Measurements from ENCODE around the gene ELAPOR2.
"Not testable (repeated sequence)": the region's sequence is repeated elsewhere in the genome, so short reads cannot be mapped to it uniquely, and the experiment has no call there.

The ELAPOR2 gene, protein sequence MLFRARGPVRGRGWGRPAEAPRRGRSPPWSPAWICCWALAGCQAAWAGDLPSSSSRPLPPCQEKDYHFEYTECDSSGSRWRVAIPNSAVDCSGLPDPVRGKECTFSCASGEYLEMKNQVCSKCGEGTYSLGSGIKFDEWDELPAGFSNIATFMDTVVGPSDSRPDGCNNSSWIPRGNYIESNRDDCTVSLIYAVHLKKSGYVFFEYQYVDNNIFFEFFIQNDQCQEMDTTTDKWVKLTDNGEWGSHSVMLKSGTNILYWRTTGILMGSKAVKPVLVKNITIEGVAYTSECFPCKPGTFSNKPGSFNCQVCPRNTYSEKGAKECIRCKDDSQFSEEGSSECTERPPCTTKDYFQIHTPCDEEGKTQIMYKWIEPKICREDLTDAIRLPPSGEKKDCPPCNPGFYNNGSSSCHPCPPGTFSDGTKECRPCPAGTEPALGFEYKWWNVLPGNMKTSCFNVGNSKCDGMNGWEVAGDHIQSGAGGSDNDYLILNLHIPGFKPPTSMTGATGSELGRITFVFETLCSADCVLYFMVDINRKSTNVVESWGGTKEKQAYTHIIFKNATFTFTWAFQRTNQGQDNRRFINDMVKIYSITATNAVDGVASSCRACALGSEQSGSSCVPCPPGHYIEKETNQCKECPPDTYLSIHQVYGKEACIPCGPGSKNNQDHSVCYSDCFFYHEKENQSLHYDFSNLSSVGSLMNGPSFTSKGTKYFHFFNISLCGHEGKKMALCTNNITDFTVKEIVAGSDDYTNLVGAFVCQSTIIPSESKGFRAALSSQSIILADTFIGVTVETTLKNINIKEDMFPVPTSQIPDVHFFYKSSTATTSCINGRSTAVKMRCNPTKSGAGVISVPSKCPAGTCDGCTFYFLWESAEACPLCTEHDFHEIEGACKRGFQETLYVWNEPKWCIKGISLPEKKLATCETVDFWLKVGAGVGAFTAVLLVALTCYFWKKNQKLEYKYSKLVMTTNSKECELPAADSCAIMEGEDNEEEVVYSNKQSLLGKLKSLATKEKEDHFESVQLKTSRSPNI
- 10.0 to 33.5 (median 24.0) reads per million in 4 donors for total RNA-seq

DNA sequence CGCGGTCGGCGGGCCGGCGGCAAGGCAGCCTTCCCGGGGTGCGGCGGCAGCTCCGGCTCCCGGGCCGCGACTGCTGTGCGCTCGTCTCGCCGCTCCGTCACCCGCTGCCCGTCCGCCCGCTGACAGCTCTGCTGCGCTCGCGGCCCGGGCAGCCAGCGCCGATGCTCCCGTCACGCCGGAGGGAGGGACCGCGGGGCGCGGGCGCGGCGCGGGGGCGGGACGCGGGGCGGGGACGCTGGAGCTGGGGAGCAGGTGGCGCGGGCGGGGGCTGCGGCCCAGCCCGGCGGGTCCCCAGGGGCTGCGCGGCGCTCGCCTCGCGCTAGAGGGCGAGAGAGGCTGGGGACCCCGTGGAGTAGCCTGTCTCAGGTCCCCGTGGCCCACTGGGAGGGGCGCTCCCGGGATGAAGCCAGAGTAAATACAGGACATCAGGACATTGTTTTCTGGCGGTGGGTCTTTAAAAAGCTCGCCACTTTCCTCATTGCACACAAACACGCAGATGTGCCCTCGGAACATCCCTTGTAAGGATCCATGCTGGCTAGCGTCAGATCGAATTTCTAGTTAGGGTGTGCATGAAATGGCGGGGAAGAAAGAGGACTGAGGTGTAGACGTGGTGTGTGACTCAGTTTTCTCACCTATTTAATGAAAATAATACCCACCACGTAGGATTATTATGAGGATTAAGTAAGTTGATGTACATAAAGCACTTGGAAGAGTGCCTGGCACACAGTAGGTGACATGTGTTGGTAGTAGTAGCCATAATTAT lies at the start of gene ELAPOR2:
ELAPOR2 (minus strand) TSS at position 130 of the 763 bp plus-strand sequence. CDS start 141 bp downstream, outside the sequence.
- peak; percentile 47 to 80 (median 62) for DNase-seq

DNA sequence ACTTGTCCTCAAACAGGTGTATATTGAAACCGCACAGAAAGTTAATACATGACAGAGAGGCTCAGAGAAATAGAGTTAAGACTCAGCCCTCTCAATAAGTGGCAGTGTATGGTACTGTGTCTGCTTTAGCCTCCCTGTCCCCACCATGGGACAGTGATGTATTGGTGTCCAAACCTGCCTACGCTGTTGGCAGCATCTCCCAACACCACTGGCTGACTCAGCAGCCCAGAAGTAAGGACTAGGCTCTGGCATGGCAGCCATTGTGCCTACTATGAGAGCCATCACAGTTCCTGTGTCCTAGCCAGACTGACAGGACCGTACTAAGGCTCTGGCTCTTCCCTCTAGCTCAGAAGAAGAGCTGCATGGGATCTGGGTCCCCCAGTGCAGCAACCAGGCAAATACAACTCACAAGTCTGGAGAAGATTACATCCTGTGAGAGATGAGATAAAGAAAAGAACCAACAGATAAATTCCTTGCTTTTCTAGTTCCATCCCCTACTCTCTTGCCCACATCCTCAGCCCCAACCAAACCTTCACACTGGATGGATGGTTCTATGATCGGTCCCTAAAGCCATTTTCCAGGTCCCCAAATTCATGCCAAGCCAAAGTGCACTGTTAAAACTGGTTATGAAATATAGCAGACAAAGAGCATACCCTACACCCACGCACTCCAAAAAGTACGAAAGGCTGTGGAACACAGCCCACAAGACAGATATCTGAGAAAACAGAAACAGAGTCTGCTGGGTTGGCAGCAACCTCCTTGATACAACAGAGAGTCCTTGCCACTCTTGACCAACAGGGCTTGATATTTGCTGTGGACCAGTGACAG lies 48.7 kb upstream of the ELAPOR2 start:
- no peak for DNase-seq

DNA sequence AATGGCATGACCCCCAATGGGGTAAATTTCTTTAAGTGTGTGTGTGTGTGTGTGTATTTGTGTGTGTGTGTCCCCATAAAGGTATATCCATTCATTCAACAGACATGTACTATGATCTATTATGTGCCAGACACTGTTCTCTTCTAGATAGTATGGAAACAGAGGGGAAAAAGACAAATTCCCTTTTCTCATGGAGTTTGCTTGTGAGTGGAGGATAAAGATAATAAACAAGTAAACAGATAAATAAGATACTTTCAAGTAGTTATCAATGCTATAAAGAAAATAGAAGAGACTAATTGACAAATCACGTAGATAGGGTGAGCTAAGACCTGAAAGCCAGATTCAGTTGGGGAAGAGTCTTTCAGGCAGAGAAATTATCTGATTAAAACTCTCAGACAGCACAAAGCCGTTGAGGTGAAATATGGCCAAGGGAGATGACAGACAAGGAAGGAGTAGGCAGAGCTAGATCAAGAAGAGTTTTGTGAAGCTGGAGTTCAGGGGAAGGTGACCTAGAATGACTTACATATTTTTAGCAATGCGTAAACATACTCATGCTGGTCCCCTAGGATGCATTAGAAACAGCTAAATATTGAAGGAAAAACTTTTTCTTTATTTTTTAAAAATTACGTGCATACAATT lies 47.6 kb upstream of the ELAPOR2 start:
- DNase-seq: no peak

DNA sequence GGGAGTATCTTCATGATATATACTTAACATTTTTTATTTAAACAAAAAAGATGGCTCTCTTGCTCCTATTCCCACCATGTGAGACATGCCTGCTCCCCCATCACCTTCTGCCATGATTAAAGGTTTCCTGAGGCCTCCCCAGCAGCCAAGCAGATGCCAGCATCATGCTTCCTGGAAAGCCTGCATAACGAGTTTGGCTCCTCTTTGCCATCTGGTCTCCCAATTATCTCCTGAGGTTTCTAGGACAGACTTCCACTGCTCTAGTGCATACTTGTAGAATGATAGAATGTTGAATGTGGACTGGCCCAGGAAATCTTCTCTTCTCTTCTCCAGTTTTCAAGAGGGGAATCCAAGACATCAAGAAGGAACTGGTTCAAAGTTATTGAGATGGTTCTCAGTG lies 45.9 kb upstream of the ELAPOR2 start:
- no peak for DNase-seq

DNA sequence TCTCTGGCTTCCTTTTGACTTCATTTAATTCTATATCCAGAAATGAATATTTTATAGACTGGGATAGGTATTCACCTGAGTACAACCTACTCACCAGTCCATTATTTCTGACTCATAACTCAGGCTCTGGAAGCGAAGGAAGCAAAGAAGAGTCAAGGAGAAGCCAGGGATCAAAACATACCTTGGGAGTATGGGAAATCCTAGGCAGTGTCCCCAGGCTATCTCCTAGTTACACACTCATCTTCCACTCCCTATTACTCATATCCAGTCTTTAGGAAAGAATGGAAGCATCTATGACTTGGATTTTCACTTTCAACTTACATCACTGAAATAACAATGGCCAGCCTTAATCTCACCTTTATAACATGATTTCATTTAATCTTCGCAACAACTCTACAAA lies 40.9 kb upstream of the ELAPOR2 start:
- DNase-seq: no peak

DNA sequence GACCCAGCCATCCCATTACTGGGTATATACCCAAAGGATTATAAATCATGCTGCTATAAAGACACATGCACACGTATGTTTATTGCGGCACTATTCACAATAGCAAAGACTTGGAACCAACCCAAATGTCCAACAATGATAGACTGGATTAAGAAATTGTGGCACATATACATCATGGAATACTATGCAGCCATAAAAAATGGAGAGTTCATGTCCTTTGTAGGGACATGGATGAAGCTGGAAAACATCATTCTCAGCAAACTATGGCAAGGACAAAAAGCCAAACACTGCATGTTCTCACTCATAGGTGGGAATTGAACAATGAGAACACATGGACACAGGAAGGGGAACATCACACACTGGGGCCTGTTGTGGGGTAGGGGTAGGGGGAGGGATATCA lies 37.9 kb upstream of the ELAPOR2 start:
- not testable (repeated sequence) for DNase-seq

DNA sequence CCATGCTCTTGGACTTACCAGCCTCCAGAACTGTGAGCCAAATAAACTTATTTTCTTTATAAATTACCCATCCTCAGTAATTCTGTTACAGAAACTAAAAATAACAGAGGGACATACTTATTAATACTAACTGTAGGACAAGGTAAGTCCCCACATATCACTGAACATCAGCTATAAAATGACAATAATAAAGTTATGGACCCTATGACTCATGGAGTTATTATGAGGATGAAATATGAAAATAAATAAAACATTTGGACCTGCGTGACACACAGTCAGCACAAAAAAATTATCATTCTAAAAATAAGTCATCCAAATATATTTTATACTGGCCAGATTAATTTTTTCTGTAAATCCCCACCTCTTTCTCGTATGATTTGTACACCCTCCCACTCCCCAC lies 34.9 kb upstream of the ELAPOR2 start:
- DNase-seq: no peak

DNA sequence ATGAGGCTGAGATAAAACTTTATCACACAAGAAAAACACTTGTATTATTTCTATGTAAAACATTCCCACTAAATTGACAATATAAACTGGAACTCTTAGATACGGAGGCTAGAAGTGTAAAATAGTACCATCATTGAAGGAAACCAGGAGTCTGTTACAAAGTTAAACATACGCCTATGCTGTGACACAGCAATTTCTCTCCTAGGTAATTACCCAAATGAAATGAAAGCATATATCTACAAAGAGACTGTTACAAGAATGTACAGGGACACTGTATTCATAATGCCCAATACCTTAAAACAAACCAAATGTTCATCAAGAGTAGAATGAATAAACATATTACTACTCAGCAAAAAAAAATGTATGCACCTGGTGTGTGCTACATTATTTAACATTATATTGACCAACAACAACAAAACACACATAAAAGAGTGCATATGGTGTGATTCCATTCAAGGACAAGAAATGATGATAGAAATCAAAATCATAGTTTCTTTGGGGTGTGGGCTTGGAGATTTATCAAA lies 33.2 kb upstream of the ELAPOR2 start:
- no peak for DNase-seq

DNA sequence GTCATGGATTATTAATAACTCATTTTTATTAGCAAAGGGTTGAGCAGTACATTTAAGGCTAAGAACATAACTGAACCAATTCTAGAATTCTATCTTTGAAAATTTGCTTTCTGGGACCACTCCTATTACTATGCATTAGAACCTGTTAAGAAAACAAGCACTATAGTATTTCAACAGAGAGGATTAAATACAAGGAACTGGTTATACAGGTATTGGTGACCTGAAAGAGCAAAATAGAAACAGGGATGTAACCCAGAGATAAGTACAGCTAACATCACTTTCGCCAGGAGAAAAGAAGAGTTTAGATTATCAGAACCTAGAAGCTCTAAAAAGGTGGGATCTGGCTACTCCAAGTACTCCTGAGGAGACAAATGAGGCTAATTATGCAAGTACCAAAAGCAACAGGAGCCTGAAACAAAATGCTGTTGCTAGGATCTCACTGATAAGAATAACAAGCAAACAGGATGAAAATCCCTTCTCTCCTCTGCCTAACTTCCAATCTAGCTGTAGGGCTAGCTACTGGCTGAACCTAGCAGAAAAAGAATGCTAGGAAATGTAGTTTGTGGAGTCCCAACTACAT lies 32.1 kb upstream of the ELAPOR2 start:
- no peak for DNase-seq

DNA sequence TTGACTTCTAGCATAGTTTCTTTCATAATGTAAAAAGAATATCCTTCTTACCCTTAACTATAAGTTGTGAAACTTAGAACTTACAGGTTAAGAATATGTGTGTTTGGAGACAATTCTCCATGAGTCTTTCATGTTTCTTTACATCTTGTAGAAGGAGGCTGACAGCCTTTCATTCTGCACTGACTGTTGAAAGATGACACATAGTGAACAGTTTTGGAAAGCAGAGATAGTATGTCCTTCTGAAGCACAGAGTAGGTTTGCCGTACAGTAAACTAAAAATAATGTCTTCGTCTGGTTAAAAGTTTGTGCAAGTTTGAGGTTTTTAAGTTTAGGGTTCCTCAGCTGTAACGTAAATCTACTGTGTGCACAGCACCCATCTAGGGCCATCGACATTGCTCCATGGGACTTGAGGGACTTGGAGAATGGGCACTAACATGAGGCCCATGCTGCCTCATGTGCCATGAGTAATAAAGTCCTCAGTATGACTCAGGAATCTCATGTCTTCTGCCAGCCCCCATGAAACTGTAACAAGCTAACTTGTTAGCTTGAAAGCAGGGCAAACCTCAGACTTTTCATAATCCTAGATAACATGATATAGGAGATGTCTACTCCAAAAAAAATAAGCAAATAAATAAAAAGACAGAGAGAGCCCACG lies 24.5 kb upstream of the ELAPOR2 start:
- DNase-seq: no peak

DNA sequence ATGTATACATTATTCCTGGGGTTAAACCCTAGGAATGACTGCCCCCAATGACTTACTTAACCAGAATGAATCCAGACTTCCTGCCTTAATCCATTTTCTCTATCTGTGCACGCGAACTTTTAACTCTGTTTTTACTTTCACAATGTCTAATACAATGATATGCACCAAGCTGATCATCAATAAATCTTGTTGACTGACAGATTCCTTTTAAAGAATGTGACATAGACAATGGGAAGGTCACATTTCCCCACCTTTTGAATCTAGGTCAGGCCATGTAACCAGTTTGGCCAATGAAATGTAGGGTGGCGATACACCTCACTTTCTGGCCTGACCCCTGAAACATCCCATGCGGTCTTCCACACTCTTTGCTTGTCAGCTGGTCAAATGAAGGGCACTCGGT lies 23.2 kb upstream of the ELAPOR2 start:
- no peak for DNase-seq

DNA sequence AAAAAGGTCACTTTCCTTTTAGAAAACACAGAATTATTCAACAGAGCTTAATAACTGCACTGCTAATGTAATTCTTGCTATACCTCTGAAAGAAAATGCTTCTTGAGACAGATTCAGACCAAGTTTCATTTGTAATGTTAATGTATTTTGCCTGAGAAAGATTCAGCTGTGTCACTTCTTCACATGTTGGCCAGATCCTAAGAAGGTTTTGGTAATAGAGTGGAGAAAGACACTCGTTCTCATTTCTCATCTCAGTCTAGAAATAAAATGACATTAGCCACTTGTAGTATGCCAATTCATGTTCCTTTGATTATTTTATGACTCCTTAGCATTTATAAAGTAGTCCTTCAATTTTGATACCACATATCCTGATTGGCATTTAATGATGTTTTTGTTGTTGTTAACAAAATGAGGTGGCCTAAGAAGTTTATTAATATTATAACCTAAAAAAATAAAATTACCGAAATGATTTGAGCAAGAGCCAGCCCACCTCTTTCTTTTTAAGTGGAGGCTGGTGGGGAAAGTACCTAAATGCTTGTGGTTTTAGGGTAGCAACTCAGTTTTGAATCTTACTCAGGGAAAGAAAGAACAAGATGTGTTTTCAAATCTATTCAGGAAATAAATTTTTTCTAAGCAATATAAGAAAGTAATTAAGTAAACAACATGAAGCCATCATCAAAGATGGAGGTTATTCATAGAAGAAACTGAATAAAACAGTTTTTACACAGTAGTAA lies 16.4 kb upstream of the ELAPOR2 start:
- DNase-seq: no peak

DNA sequence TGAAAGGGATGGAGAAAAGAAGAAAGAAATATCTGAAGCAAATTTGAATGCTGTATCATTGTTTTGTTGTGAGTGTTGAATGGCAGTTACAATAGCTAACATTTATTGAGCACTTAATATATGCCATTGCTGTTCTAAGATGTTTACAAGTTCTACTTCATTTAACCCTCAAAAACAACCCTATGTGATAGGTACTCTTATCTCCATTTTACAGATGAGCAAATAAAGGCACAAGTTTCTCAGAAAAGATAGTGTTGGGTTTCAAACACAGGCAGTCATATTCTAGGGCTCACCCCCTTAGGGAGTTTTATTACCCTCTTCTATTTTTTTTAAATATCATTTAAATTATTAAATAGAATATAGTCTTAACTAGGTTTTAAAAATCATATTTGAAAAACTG lies 8.3 kb upstream of the ELAPOR2 start:
- DNase-seq: no peak

DNA sequence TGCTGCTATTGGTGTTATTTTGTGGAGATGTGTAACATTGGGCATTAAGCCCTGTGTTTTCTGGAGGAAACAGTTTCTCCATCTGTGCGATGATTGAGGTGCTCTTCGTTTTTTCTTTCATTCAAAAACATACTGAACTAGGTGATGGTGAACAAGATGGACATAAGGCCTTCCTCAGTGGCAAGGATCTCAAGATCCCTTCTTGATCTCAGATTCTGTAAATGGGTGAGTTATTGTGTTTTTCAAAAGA lies 759 bp upstream of the ELAPOR2 start:
- DNase-seq: no peak

DNA sequence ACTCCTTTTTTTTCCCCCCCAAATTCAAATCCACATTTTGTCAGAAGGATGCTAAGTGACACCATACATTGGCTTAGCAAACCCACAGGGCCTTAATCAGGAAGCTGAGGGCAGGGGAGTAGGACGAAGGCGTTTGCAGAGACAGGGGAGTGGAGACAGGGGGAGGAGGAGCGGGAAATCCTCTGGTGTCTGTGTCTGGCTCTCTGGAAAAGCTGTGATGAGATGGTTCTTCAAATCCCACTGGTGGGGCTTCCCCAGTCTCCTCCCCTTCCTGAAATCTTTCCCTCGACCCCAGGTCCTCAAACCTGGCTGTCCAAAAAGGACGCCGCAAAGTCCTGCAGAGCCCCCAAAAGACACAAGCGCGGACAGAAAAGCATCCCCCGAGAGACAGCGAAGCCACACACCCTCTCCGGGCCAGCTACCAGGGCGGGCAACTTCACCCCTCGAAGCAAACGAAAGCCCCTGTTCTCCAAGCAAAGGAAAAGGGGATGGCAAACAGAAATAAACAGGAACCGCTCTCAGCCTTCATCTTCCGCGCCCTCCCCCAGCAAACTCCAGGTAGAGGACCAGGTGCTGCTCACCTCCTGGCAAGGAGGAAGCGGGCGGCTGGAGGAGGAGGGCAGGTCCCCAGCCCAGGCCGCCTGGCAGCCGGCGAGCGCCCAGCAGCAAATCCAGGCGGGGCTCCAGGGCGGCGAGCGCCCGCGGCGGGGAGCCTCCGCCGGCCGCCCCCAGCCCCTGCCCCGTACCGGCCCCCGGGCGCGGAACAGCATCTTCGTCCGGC lies 520 bp downstream of the ELAPOR2 start:
- peak in 2 of 5 donors; percentile 6 to 18 for DNase-seq

DNA sequence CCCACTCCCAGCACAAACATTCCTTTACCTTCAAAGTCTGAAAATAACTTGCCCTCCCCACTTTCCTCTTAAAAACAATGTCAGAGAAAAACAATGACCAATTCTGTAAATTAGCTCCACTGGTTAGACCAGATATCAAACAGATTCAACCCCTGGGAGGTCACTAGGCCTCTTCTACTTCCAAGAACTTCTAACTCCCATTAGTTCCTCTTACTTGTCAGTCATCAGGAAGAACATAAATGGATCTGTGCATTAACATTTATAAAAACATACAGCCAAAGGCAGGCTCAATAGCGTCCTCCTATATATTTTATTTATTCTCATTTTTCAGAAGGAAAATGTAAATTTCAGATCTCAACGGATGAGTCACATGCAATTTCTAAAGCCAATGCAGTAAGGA lies 2.2 kb downstream of the ELAPOR2 start:
- DNase-seq: no peak

DNA sequence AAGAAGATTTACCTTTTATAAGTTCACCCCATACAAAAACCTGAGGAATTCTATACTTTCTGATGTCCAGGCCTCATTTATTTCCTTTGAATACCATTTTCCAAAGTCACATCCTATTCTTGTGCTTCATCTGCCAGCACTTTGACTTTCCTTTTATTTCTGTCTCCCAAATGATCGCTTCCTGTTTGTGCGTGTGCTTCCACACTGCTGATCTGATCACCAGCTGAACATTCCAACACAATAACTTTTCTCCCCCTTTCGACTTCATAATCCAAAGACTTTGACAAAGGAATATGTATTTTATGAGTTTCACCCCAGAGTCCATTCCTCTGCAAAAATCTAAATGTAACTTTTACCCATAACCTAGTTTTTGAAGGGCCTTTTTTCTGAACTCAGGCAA lies 3.1 kb downstream of the ELAPOR2 start:
- DNase-seq: no peak

DNA sequence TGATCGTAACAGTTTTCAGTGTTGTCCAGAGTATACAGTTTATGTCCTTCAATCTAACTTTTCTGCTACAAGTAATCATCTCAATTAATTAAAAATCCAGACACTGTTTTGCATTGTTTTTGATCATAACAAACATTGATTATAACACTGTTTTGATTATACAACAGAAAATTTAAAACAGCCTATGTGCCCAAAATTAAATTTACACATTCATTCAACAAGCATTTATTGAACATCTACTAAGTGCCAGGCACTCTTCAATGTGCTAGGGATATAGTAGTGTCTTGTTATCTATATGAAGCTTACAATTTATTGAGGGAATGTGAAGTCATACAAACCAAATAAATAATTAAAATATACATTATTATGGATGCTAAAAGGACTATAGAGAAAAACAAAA lies 10.6 kb downstream of the ELAPOR2 start:
- DNase-seq: no peak

DNA sequence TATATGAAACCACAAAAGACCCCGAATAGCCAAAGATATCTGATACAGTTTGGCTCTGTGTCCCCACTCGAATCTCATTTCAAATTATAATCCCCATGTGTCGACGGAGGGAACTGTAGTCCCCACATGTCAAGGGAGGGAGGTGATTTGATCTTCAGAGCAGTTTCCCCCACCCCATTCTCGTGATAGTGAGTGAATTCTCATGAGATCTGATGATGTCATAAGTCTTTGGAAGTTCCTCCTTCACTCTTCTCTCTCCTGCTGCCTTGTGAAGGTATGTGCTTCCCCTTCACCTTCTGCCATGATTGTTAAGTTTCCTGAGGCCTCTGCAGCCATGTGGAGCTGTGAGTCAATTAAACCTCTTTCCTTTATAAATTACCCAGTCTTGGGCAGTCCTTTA lies 13.0 kb downstream of the ELAPOR2 start:
- DNase-seq: no peak
